GM18873 (cell line): ENCODE results near the gene ACVR1.

Source experiments
- ATAC-seq: cut with Tn5 transposase; IDR thresholded peaks from one replicate; pipeline ENCODE4 v1.9.1; 2021; ENCODE audit warnings: mild to moderate bottlenecking, moderate library complexity, moderate number of reproducible peaks; ENCODE audit not compliant: unreplicated experiment, low FRiP score

The ACVR1 gene

DNA sequence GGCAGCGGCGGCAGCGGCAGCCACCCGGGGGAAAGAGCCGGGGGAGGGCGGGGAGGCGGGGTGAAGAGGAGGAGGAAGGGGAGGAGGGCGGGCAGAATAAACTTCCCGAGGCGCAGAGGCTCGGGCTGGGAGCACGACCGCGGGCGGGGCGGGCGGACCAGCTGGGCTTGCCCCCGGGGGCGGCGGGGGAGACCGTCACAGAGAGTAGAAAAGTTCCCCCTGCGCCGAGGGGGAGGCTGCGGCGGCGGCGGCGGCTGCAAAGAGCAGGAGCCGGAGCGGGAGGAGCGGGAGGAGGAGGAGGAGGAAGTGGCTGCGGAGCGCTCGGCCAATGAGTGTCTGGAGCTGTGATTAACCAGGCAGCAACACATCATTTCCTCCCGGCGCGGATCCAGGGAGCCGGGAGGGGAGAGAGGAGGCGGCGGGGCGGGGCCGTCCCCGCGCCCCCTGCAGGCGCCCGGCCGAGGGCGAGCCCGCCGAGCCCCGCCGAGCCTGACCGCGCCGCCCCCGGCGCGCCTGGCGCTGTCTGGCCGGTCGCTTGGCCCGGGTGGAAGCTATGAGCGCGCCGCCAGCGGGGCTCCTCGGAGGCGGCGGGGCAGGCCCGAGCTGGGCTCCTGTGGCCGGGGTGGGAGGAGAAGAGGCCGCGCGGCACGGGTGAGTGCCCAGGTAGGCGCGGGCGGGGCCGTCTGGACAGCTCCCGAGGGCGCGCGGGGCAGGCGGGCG lies at the start of gene ACVR1:
TSS of gene ACVR1 (minus strand) at position 265 of the 720 bp plus-strand sequence. CDS start 76,837 bp downstream, outside the sequence.
- peak; percentile 87 for ATAC-seq

DNA sequence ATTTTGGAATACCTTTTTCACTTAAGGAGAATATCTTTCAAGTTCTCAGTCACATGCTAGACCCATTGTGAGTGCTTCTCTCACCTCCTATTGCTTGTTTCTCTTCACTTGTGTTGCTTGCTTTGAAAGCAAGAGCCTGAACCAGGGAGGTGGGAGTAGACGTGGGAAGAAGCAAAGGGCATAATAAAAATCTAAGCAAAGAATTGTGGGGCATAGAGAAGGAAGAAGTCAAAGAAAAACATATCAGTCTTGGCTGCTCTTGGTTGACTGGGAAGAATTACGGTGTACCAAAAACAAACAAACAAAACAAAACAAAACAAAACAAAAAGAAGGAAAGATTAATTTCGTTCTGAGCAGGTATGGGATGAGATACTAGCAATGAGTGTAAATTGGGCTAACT lies 48.9 kb upstream of the ACVR1 start:
- no peak for ATAC-seq

GRCh38 chr2:157923598-157924217 lies 47.6 kb upstream of the ACVR1 start:
- ATAC-seq, result no peak

- ATAC-seq, result no peak
These were observed 46.7 kb upstream of the ACVR1 start for GRCh38 chr2:157922815-157923214.

- ATAC-seq, result no peak
These were observed 46.2 kb upstream of the ACVR1 start for GRCh38 chr2:157922336-157922735.

- no peak for ATAC-seq
These were observed 44.6 kb upstream of the ACVR1 start for GRCh38 chr2:157920736-157921135.

DNA sequence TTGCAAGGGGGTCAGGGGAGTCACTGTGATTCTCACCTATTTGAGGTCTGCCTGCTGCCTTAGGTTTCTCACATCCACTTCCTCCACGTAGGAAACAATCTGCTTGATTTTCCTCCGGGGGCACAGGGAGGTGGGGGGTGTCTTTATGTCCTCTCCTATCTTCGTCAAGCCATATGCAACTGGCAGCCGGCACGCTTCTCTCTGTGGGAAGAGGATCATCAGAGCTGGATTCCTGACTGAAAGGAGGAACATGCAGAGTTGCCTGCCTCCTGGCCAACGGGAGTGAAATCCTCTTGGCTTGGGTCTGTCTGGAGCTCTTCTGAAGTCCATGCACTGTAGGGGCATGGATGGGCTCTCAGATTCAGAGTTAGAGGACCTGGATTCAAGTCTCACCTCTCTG lies 43.1 kb upstream of the ACVR1 start:
- ATAC-seq, result no peak

DNA sequence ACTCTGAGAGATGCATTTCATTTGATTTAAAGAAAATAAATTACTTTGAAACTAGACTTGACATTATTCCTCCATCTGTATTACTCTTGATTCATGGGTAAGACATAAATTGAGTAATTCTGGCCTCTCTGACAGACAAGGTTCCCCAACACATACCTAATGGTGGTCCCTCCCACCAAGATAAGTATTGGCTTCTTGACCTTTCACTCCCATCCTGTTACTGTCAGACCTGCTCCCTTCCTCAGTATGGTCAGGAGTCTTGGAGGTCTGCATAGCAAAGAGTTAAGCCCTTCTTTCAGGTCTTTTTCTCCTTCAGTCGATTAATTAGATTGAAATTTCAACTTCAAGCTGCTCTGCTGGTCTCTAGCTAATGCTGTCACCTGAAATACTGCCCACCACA lies 42.2 kb upstream of the ACVR1 start:
- no peak for ATAC-seq

DNA sequence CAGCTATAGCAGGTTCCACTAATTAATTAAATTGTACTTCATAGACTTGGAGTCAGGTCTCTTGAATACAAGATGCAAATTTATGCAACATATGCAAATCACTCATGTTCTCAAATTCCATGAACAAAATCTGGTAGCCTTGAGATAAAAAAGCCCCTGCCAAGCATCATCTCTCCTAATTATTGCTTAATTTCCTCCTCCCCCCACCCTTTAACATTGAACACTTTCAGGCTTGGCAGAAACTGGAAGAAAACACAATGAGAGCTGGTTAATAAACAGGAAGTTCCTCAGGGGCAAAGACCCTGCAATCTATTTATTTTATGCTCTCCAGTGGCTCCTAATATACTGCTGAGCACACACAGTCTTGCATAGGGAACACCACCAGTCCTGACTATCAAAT lies 35.6 kb upstream of the ACVR1 start:
- no peak for ATAC-seq

- ATAC-seq, result no peak
These were observed 35.1 kb upstream of the ACVR1 start for GRCh38 chr2:157911246-157911645.

- ATAC-seq, result no peak
These were observed 29.0 kb upstream of the ACVR1 start for GRCh38 chr2:157905092-157905491.

- no peak for ATAC-seq
These were observed 27.5 kb upstream of the ACVR1 start for GRCh38 chr2:157903626-157904025.

- ATAC-seq, result no peak
These were observed 27.0 kb upstream of the ACVR1 start for GRCh38 chr2:157903151-157903550.

- ATAC-seq, result no peak
These were observed 26.6 kb upstream of the ACVR1 start for GRCh38 chr2:157902692-157903091.

- ATAC-seq, result no peak
These were observed 25.2 kb upstream of the ACVR1 start for GRCh38 chr2:157901325-157901724.

DNA sequence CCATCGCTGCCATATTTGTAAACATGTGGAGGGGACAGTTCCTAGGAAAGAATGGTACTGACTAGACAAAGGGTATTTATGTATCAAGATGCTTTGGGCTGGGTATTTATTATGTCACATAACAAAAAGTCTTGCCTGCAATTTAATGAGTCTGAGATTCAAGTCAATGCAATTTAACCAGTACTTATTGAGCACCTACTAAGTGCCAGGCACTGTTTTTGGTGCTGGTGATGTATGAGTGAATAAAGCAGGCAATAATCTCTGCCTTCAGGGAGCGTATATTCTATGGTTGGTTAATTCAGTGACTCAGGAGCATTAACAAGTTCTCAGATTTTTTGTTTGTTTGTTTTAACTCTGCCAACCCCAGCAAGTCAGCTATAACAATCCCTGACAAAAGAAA lies 24.6 kb upstream of the ACVR1 start:
- no peak for ATAC-seq

DNA sequence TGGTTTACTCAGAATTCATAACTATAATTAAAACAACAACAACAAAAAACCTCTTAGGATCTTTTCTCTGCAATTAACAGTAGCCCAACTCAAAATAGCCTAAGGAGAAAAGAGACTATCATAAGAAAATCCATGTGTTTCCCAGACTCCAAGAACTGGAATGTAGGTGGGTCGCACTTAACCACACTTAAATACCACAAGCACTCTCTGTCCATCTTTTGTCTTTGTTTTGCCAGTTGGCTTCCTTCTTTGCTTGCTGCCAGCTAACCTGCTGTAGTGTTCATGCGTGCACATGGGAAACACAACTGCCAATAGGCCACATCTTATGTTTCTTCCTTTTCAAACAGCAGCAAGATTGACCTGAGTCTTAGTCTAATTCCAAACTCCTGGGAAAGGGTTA lies 24.1 kb upstream of the ACVR1 start:
- ATAC-seq, result no peak

DNA sequence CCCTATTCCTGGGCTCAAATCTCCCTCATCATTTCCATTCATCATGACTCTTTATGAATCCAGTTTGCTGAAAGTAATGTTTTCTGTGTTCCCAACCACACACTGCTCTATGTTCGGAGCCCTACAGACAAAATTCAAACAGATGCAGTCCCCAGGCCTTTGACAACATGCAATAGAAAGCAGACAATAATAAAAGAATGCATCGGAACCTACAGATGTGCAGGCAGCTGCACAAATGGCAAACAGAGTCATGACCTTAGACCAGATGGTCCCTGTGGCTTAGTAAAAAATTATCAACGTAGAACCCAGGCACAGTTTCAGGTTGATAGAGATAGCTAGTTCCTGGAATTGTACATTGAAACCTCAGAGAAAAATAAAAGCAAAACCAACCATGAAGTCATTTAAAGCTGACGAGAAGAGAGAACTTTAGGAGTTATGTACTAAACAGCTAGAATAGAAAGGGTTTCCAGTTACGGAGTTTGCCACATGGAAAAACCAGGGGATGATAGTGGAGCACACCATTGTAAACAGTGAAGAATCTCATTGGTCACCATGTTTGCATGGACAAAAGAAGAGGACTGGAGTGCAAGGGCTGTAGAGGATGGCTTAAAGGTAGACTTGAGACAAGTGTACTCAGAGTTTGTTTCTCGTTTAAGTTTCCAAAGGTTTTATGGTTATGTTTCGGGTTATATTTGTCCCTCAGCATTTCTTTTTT lies 23.2 kb upstream of the ACVR1 start:
- ATAC-seq, result peak; percentile 94

DNA sequence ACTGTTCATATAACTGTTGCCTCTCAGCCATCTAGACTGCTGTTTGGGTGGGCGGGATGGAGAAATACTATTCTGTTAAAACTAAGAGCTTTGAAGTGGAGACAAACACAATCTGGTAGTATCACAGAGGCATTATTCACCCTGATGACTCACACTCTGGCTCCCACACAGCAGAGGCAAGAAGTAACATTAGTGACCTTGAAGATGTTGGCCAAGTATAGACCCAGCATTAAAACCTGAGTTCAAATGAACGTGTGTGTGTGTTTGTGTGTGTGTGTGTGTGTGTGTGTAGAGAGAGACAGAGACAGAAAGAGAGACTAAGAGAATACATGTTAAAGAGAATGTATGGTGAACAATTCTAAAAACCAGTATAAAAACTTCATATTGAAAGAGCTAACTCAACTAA lies 22.5 kb upstream of the ACVR1 start:
- no peak for ATAC-seq

GRCh38 chr2:157897106-157897971 lies 21.2 kb upstream of the ACVR1 start:
- ATAC-seq, result no peak

DNA sequence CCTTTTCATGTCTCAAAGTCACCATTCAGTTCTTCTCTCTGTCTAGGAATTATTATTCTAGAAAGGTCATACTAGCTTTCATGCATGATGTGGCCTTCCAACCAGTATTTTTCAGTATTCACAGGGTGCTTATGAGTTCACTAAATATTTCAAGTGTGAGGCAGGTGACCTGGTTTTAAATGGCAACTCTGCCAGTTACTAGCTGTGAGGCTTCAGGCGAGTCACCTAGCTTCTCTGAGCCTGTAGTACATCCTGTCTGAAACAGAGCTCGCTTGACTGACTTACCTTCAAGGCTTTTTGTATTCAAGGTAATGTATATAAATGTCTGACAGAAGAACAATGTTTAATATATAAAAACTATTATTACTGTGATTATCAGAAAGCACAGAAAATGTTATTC lies 19.4 kb upstream of the ACVR1 start:
- ATAC-seq, result no peak
